CD4-positive, alpha-beta T cell treated with Interleukin-6 for 4 hours (primary cell): ENCODE data around the gene PARD3B.

ENCODE experiments used
- DNase-seq: peaks from one replicate; pipeline ENCODE4 v3.0.0-alpha.2; 2020; ENCODE audit warnings: mixed read lengths

Gene PARD3B

GRCh38 chr2:205161156-205161839 is 616.0 kb downstream of the PARD3B start:
- no peak for DNase-seq

- DNase-seq = no peak
Observed at GRCh38 chr2:205166745-205167144, 621.5 kb downstream of the PARD3B start.

- no peak for DNase-seq
Observed at GRCh38 chr2:205169012-205169411, 623.7 kb downstream of the PARD3B start.

GRCh38 chr2:205169464-205169863 is 624.2 kb downstream of the PARD3B start:
- no peak for DNase-seq

- DNase-seq = no peak
Observed at GRCh38 chr2:205170399-205170798, 625.1 kb downstream of the PARD3B start.

- DNase-seq = no peak
Observed at GRCh38 chr2:205171261-205171940, 626.1 kb downstream of the PARD3B start.

- no peak for DNase-seq
Observed at GRCh38 chr2:205175831-205176230, 630.6 kb downstream of the PARD3B start.

- DNase-seq = no peak
Observed at GRCh38 chr2:205176546-205176945, 631.3 kb downstream of the PARD3B start.

GRCh38 chr2:205177546-205177945 is 632.3 kb downstream of the PARD3B start:
- no peak for DNase-seq

GRCh38 chr2:205180730-205181129 is 635.5 kb downstream of the PARD3B start:
- DNase-seq = no peak

GRCh38 chr2:205187731-205188130 is 642.5 kb downstream of the PARD3B start:
- no peak for DNase-seq

- no peak for DNase-seq
Observed at GRCh38 chr2:205188239-205189138, 643.2 kb downstream of the PARD3B start.

- DNase-seq = no peak
Observed at GRCh38 chr2:205189301-205189700, 644.0 kb downstream of the PARD3B start.

- DNase-seq = no peak
Observed at GRCh38 chr2:205190528-205190927, 645.3 kb downstream of the PARD3B start.

GRCh38 chr2:205193125-205193835 is 648.0 kb downstream of the PARD3B start:
- DNase-seq = no peak

- no peak for DNase-seq
Observed at GRCh38 chr2:205193836-205194228, 648.6 kb downstream of the PARD3B start.

- peak; percentile 26 for DNase-seq
Observed at GRCh38 chr2:205197468-205198139, 652.3 kb downstream of the PARD3B start.

GRCh38 chr2:205198140-205198525 is 652.9 kb downstream of the PARD3B start:
- no peak for DNase-seq

GRCh38 chr2:205199165-205199850 is 654.0 kb downstream of the PARD3B start:
- DNase-seq = no peak

GRCh38 chr2:205210494-205210893 is 665.2 kb downstream of the PARD3B start:
- DNase-seq = no peak

GRCh38 chr2:205212357-205212756 is 667.1 kb downstream of the PARD3B start:
- DNase-seq = no peak

GRCh38 chr2:205216092-205216491 is 670.8 kb downstream of the PARD3B start:
- DNase-seq = no peak
